HG03175 (cell line): ENCODE results near the gene ATR.
A peak's percentile ranks its signal among the peaks of the same experiment; 100 is the strongest.
"Not testable (repeated sequence)": the region's sequence is repeated elsewhere in the genome, so short reads cannot be mapped to it uniquely, and the experiment has no call there.

Source experiments
- ATAC-seq: cut with Tn5 transposase; IDR thresholded peaks from one replicate; pipeline ENCODE4 v1.9.1; 2021; ENCODE audit warnings: mild to moderate bottlenecking, moderate library complexity; ENCODE audit not compliant: unreplicated experiment

ATR gene

DNA sequence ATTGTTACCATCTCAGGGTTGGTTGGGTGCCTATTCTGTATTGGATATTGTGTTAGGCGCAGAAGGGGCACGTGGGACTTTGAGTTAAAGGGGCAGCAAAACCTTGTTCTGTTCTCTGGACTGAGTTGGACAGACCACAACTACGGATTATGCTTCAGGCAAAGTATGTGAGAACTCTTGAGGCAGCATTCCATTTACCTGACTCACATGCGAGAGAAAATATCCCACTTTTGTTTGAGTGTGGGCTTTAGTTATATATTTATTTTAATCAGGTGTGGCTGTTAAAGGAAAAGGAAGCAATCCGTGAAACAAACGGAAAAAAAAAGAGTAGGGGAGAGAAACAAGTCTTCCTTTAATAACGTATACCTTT is 17.0 kb upstream of the ATR start:
- no peak for ATAC-seq

DNA sequence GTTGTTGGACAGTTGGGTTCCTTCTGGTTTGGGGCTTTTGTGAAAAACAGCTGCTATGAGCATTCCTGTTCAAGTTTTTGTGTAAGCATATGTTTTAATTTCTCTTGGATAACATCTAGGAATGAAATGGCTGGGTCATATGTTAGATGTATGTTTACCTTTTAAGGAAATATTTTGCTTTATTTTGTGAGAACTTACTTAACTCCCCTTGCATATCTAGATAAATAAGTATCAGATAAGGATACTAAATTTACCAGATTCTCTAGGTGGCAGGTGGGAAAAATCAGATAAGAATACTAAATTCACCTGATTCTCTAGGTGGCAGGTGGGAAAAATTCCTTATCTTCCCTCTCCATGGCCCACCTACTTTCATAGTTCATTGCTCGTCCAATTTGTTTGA is 16.6 kb upstream of the ATR start:
- no peak for ATAC-seq

DNA sequence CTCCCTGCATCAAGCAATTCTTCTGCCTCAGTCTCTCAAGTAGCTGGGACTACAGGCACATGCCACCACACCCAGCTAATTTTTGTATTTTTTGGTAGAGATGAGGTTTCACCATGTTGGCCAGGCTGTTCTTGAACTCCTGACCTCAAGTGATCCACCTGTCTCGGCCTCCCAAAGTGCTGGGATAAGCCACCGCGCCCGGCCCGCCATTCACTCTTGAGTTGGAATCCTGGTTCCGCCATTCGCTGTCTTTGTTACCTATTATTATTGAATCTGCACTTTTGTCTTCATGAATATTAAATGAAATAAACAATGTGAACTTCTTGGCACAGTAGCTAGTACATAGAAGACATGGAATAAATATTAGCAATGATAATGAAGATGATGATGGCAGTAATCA is 13.7 kb upstream of the ATR start:
- ATAC-seq: not testable (repeated sequence)

DNA sequence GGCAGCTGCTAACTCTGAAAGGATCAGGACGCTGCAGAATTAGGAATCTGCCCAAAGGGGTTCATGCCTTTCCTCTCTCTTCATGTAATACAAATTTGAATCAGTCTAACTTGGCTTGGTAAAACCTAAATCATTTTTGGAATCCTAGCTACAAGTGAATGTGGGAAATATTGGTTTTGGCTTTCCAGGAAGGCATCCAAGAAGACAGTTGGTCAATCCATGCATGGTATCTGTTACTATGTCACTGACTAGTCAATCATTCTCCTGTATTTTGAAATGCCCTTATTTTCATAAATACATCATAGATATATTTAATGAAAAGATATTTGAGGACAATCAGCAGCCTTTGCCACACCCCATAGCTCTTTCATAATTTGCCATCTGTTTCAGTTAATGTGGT is 10.2 kb upstream of the ATR start:
- no peak for ATAC-seq

DNA sequence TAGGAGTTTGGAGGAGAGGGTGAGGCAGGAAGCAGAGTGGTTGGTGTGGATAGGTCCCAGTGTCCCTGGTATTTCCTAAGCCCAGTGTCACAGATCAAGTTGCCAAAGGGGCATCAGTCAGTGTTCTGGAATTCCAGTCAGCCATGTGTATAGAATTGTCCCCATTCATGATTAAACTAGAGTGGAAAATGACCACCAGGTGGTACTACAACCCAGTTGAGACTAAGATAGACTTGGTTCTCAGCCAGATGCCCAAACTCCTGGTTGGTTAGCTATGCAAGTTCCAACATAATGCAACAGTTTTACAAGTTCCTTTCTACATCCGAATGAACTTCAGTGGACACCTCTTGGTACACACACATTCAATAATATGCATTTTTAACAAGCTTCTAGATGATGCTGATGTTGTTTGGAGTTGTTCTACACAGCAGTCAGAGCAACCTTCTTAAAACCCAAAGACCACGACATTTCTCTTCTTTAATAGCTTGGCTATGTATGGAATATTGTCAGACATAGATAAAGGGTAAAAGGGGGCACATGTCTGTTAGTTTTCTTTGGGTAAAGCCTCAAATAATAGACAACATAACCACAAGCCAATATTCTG is 8.4 kb upstream of the ATR start:
- peak; percentile 71 for ATAC-seq

DNA sequence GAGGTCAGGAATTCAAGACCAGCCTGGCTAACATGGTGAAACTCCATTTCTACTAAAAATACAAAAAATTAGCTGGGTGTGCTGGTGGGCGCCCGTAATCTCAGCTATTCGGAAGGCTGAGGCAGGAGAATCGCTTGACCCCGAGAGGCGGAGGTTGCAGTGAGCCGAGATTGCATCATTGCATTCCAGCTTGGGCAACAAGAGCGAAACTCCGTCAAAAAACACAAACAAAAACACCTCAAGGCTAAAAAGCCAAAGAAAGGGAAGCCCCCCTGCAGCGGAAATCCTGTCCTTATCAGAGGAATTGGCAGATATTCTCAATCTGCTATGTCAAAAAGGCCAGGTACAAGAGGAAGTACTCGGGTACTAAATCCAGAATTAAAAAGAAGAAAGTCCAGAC is 2.5 kb upstream of the ATR start:
- not testable (repeated sequence) for ATAC-seq

DNA sequence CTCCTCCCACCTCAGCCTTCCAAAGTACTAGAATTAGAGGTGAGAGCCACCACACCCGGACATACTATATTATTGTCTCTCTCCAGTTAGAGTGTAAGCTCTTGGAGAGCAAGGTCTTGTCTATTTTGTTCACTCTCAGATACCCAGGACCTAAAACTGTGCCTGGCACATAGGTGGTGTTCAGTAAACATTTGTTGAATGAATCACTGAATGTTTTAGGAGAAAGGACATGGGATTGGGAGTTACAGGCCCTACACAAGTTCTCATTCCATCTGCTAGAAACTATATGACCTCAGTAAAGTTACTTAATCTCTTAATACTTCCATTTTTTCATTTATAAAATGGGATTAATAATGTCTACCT is 1.5 kb upstream of the ATR start:
- no peak for ATAC-seq

DNA sequence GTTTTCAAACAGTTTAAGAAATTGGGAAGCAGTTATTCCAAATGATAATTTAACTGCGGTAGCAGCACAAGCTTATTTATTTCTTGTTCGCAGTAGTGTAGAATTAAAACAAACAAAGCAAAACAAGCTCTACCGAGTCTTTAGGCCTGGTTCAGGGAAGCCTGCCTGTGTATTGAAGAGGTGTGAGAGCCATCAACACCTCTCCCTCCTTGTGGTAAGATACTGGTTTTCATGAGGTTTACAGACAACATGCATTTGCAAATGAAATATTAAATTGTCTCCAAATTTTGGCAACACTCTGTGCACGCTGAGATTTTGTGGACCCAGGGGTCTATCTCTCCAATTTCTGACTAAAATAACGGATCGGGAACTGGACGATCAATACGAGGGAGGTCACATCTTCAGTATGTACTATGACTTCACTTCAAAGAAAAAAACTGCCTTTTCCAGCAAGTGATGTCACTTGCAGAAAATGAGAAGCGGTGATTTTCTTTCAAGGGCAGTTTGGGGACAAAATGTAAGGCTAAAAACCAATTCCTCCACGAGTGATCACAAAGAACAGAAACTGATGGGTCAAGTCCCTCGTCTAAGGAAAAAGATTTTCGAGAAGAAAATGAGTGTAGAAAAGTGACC is 721 bp downstream of the ATR start:
- ATAC-seq: no peak

DNA sequence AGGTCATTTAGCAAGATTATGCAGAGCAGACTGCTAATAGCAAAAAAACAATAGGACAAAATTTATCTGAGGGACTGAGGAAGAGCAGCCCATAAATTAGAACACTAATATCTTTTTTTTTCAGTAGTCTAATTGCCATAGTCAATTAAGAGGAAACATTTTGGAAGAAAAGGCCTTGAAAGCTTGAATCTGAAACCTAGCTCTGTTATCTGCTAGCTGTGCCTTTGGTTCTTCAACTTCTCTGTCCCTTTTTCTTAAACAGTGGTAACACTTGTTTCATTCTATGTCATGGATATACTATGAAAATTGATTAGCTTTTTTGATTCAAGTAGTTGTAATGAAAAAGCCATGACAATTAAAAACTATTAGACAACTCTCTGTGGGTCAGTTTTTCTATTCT is 1.7 kb downstream of the ATR start:
- ATAC-seq: no peak

DNA sequence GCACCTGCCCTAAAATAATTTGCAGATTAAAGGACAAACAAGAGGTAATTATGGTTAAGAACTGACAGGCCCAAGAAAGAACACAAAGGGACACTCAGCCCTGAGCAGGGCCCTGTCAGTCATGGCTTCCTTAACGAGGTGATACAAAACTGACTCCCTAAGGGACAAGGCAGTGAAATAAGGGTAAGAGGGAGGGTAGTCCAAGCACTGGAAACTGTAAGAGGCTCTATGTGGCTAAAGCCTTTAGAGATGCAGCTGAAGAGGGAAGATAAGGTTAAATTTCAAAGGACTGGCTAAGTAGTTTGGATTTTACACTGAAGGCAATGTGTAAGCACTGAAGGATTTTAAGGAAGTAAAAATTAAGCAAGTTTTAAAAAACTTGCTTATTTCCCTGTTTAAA is 3.9 kb downstream of the ATR start:
- no peak for ATAC-seq

DNA sequence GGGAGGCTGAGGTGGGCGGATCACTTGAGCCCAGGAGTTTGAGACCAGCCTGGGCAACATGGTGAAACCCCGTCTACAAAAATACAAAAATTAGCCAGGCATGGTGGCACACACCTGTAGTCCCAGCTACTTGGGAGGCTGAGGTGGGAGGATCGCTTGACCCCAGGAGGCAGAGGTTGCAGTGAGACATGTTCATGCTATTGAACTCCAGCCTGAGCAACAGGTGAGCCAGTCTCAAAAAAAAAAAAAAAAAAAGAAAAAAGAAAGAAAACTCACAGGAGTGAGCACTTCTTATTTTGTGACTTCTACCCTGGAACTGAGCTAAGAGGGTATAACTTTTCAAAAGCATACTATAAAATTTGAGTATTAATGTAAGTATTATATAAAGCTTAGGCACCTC is 4.3 kb downstream of the ATR start:
- ATAC-seq: not testable (repeated sequence)

DNA sequence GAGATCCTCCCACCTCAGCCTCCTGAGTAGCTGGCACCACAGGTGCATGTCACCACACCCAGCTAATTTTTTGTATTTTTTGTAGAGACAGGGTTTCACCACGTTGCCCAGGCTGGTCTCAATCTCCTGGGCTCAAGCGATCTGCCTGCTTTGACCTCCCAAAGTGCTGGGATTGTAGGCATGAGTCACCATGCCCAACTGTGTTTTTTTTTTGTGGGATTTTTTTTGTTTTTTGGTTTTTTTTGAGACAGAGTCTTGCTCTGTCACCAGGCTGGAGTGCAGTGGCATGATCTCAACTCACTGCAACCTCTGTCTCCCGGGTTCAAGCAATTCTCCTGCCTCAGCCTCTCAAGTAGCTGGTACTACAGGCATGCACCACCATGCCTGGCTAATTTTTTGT is 9.1 kb downstream of the ATR start:
- not testable (repeated sequence) for ATAC-seq

DNA sequence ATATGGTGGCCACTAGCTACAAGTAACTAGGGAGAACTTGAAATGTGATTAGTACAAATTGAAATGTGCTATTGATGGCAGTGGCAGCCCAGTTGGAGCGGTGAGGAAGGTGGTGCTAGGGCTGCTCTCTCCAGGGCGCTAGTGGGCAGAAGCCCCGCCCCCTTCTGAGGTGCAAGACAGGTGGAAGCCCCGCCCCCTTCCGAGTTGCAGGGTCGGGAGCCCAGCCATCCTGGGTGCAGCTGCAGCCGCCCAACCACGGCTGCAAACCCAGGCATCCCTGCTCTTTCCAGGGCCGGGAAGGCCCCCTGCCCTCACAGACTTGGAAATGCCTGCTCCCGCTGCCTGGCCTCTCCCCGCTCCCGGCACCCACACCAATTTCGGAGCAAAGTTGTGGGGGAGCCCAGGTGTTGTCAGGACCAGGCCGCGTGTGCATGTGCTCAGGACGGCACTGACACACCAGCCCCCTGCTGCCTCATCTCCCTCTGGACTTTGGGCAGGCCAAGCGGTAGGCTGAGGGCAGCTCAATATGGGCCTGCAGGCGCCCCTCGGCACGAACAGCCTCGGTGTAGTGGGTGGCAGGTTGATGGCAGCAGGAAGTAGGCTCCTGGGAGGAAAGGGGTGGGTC is 10.0 kb downstream of the ATR start:
- no peak for ATAC-seq

DNA sequence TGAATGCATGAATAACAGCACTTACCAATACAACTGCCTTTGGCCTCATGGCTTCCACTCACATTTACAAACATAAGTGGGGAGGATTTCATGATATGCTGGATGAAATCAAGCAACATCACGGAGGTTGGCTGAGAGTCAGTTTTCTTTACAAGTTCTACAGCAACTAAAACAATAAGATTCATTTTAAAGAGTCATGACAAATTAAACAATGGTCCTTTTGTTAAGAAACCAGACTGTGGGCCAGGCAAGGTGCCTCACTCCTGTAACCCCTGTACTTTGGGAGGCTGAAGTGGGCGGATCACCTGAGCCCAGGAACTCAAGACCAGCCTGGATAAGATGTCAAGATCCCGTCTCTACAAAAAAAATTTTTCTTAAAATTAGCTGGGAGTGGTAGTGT is 12.4 kb downstream of the ATR start:
- ATAC-seq: no peak

DNA sequence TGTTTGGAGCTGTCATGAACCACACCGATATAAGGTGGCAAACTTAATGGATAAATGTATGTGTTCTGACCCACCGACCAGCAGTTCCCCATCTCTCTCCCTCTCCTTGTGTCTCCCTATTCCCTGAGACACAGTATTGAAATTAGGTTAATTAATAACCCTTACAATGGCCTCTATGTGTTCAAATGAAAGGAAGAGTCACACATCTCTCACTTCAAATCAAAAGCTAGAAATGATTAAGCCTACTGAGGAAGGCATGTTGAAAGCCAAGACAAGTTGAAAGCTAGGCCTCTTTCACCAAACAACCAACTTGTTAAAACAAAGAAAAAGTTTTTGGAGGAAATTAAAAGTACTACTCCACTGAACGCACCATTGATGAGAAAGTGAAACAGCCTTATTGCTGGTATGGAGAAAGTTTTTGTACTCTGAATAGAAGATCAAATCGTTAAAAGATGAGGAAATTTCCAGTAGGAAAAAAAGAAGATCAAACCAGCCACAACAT is 15.0 kb downstream of the ATR start:
- ATAC-seq: no peak

DNA sequence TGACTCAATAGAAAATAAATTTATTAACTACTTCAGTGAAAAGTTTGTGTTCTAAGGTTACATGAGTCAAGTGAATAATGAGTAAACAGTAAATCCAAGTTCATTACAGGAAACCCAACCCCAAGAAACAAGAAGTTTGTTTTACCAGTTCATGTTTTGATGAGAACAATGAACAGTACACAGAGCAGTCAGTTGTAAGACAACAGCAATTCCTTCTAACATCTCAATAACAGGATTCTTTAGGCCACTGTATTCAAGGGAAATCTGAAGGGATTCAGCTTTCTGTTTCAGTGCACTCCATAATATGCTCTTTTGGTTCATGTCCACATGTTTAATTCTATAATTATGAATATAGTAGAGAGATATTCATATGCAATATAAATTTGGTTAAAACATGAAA is 18.4 kb downstream of the ATR start:
- ATAC-seq: no peak

DNA sequence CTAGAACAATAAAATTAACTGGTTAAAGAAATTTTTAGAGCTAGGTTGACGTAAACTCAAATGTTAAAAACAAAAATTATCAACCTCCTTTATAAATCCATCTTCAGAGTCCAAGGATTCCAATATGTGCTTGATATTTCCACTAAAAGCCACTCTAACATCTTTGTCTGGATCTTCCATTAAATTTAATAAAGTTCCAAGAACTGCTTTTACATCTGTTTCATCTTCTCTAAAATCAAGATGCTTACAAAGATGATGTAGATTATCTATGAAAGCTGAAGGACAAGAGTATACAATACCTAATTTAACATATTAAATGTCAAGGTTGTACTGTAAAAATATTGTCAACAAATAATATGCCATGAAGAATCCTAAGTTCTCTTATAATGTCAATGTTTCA is 24.8 kb downstream of the ATR start:
- no peak for ATAC-seq

DNA sequence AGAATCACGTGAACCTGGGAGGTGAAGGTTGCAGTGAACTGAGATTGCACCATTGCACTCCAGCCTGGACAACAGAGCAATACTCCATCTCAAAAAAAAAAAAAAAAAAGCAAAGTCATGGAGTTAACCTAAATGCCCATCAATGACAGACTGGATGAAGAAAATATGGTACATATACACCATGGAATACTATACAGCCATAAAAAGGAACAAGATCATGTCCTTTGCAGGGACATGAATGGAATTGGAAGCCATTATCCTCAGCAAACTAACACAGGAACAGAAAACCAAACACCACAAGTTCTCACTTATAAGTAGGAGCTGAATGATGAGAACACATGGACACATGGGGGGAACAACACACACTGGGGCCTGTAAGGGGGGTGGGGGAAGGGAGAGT is 26.0 kb downstream of the ATR start:
- ATAC-seq: not testable (repeated sequence)

DNA sequence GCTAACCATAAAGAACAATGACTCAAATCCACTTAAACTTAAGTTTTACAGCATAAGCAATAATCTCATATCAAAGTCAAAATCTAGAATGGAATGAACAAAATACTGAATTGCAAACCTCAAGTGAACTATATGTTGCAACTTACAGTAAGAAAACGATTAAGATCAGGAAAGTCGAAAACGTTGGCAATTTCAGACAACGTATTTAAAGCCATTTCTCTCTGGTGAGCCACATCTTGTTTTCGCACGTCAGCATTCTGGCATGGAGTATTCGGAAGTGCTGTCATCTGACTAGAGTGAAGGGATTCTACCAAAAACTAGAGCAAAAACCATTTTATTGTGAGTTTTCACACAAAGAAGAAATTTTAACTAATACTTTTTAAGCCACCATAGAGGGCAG is 28.5 kb downstream of the ATR start:
- ATAC-seq: no peak

DNA sequence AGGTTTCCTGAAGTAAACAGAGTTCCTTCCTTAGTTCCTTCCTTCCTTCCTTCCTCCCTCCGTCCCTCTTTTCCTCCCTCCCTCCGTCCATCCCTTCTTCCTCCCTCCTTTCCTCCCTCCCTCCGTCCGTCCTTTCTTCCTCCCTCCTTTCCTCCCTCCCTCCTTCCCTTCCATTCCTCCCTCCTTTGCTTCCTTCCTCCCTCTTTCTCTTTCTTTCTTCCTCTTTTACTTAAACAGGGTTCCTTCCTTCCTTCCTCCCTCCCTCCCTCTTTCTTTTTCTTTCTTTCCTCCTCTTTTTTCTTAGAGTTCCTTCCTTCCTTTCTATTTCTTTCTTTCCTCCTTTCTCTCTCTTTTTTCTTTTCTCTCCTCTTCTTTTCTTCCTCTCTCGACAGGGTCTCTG is 35.2 kb downstream of the ATR start:
- no peak for ATAC-seq

DNA sequence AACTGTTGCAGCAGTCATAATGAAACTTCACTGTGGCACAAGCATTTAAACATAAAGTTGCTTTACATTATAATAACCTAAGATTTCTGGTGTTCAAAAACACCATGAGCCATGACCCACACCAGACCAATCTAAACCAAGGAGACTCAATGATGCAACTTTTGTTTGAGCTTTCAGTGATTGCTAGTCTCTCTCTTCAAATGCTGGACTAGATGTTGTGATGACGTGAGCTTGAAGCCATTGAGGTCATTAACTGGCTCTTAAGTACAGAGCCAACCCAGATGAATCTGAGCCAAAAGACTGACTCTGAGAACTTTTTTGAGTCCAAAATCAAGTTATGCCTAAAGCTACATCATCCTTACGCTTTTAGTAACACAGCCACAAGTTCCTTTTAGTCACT is 36.5 kb downstream of the ATR start:
- ATAC-seq: no peak

DNA sequence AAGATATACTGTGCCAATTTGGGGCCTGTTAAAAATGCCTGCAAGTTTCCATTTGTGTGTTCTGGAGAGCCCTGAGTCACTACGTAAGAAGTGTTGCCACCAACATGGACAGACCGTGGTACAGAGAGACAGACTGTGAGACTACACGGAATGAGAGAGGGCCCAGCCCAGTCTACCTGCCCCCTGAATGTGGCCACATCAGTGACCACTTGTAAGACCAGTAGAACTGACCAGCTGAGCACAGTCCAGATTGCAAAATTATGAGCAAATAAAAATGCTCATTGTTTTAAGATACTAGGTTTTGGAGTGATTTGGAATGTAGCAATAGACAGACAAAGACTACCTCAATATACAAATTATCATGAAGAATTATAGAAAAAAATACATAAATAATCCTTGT is 42.0 kb downstream of the ATR start:
- no peak for ATAC-seq

DNA sequence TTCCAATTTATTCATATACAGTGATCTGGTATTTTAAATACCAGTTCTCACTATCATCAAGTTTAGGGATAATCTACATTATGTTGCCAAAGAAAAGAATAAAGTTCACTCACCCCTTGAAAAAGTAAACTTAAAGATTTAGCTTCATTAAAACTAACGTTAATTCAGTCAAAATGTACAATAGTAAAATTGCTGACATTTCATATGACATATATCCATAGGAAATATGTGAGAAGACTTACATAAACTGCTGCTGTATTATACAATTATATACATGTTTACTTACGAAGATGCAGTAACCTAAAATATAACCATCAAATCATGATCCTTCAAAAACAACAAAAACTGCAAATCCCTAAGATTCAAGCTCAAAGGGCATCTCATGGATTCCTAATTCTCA is 44.0 kb downstream of the ATR start:
- no peak for ATAC-seq
